ENCODE results near the gene SYT7.

DNA sequence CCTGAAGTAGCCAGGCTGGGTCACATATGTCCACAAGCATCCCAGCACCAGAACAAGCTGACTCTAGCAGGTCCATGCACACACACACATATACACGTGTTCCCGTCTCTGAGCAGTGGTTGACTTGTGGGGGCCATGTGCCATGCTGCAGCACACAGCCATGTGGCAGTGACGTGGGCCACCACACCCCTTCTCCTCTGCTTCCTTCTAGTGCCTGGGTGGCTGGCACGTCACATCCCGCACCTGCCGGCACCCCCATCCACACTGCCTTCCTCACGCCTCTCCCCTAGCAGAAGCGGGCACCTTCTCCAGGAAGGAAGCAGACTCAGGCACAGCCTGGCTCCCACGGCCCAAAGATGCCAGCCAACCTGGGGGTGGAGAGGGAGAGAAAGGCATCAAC lies 9.5 kb downstream of the SYT7 start:
- no peak for TF ChIP-seq FOXM1 (IDR thresholded peaks at IDR 0.05; ENCODE audit: low read depth, low read length)
- no peak for TF ChIP-seq KAT2A (conservative IDR thresholded peaks at IDR 0.05; ENCODE audit: control insufficient read depth, low read depth, low read length)

Measured in GM12878 (cell line).